SK-N-SH treated with all-trans-retinoic acid at 6 μM for 48 hours (cell line): ENCODE results near the gene TALDO1.

Experiments used
- ATAC-seq: fragments of 200-7000 bp; cut with Tn5 transposase; 3 replicates; pipeline ENCODE4 v1.9.1; 2020; ENCODE audit warnings: mild to moderate bottlenecking, moderate library complexity
- ARNTL ChIP-seq: fragments of 450-650 bp; formaldehyde crosslinking; IDR thresholded peaks from 2 replicates; pipeline ENCODE4 v1.5.0; 2020; ENCODE audit warnings: low read depth, mild to moderate bottlenecking, moderate library complexity, borderline replicate concordance
- BACH2 ChIP-seq: fragments of 250-450 bp; sonication (Bioruptor Pico); IDR thresholded peaks from 2 replicates; pipeline ENCODE4 v1.9.0; 2021; ENCODE audit warnings: mild to moderate bottlenecking, borderline replicate concordance
- CREB5 ChIP-seq: fragments of 250-450 bp; sonication (Bioruptor Pico); IDR thresholded peaks from 2 replicates; pipeline ENCODE4 v1.5.1; 2020; ENCODE audit warnings: low read depth, mild to moderate bottlenecking, moderate library complexity
- CSDC2 ChIP-seq: fragments of 250-450 bp; sonication (Bioruptor Pico); IDR thresholded peaks from 2 replicates; pipeline ENCODE4 v1.5.0; 2020; ENCODE audit warnings: mild to moderate bottlenecking, moderate library complexity
- ESRRG ChIP-seq: fragments of 250-450 bp; sonication (Bioruptor Pico); IDR thresholded peaks from 2 replicates; pipeline ENCODE4 v1.6.1; 2021; ENCODE audit warnings: mild to moderate bottlenecking
- GLIS3 ChIP-seq: fragments of 250-450 bp; sonication (Bioruptor Pico); IDR thresholded peaks from 2 replicates; pipeline ENCODE4 v1.5.0; 2020; ENCODE audit warnings: mild to moderate bottlenecking, moderate library complexity
- OSR1 ChIP-seq: fragments of 250-450 bp; sonication (Bioruptor Pico); IDR thresholded peaks from 2 replicates; pipeline ENCODE4 v1.8.0; 2022; ENCODE audit warnings: moderate library complexity, mild to moderate bottlenecking, inconsistent platforms
- POU6F1 ChIP-seq: fragments of 250-450 bp; sonication (Bioruptor Pico); IDR thresholded peaks from 2 replicates; pipeline ENCODE4 v1.8.0; 2021; ENCODE audit warnings: low read depth, mild to moderate bottlenecking, moderate library complexity, borderline replicate concordance
- PPARA ChIP-seq: fragments of 250-450 bp; sonication (Bioruptor Pico); IDR thresholded peaks from 2 replicates; pipeline ENCODE4 v1.5.0; 2020; ENCODE audit warnings: mild to moderate bottlenecking, borderline replicate concordance
- RARB ChIP-seq: fragments of 250-450 bp; sonication (Bioruptor Pico); IDR thresholded peaks from 2 replicates; pipeline ENCODE4 v1.8.0; 2021; ENCODE audit warnings: mild to moderate bottlenecking, moderate library complexity
- SNAI2 ChIP-seq: fragments of 250-450 bp; sonication (Bioruptor Pico); IDR thresholded peaks from 2 replicates; pipeline ENCODE4 v1.5.0; 2020; ENCODE audit warnings: mild to moderate bottlenecking, moderate library complexity
- TCF4 ChIP-seq: fragments of 250-450 bp; sonication (Bioruptor Pico); IDR thresholded peaks from 2 replicates; pipeline ENCODE4 v1.8.0; 2021; ENCODE audit warnings: mild to moderate bottlenecking, moderate library complexity, borderline replicate concordance
- TSHZ2 ChIP-seq: fragments of 250-450 bp; sonication (Bioruptor Pico); IDR thresholded peaks from 2 replicates; pipeline ENCODE4 v1.5.0; 2020; ENCODE audit warnings: mild to moderate bottlenecking, moderate library complexity
- ZC3H10 ChIP-seq: fragments of 250-450 bp; sonication (Bioruptor Pico); IDR thresholded peaks from 2 replicates; pipeline ENCODE4 v1.5.1; 2021; ENCODE audit warnings: mild to moderate bottlenecking, moderate library complexity
- ZFP3 ChIP-seq: fragments of 250-450 bp; sonication (Bioruptor Pico); IDR thresholded peaks from 2 replicates; pipeline ENCODE4 v1.5.0; 2020; ENCODE audit warnings: mild to moderate bottlenecking, moderate library complexity
- ZNF565 ChIP-seq: fragments of 450-650 bp; formaldehyde crosslinking; conservative IDR thresholded peaks from 2 replicates; pipeline ENCODE4 v1.5.0; 2020; ENCODE audit warnings: low read depth, mild to moderate bottlenecking, moderate library complexity
- ZNF70 ChIP-seq: fragments of 450-650 bp; formaldehyde crosslinking; IDR thresholded peaks from 2 replicates; pipeline ENCODE4 v1.5.0; 2020; ENCODE audit warnings: mild to moderate bottlenecking, moderate library complexity
- ZNF8 ChIP-seq: fragments of 450-650 bp; formaldehyde crosslinking; IDR thresholded peaks from 2 replicates; pipeline ENCODE4 v1.5.0; 2020; ENCODE audit warnings: mild to moderate bottlenecking, moderate library complexity
- TF ChIP-seq, protein P1 (sequence below): fragments of 250-450 bp; sonication (Bioruptor Pico); IDR thresholded peaks from 2 replicates; pipeline ENCODE4 v1.8.0; 2020; ENCODE audit warnings: mild to moderate bottlenecking, moderate library complexity, borderline replicate concordance
- TF ChIP-seq, protein P2 (sequence below): fragments of 250-450 bp; sonication (Bioruptor Pico); IDR thresholded peaks from 2 replicates; pipeline ENCODE4 v1.5.1; 2021; ENCODE audit warnings: mild to moderate bottlenecking, moderate library complexity

The TALDO1 gene

DNA sequence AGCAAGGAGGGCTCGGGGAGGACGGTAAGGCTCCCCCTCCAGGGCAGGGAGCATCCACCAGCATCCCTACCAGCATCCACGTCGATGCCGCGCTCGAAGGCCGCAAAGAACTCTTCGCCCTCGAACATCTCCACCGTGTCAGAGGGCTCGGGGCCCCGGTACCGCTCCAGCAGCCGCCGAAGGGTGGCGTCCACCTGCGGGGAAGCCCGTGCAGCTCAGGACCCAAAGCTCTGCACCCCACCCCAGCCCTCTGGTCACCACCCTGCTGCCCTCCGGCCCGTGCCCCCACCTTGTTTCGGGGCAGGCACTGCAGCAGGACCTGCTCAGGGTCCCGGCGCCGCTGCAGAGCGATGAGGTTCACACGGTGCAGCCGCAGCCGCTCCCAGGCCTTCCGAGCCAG lies 53.2 kb downstream of the TALDO1 start:
- TF ChIP-seq ZNF70 (CRISPR knock-in tag), result no peak
- no peak for TF ChIP-seq ZFP3 (CRISPR knock-in tag)
- TF ChIP-seq CREB5, result no peak
- no peak for TF ChIP-seq ZNF565
- no peak for TF ChIP-seq ARNTL (CRISPR knock-in tag)
- no peak for TF ChIP-seq TCF4 (CRISPR knock-in tag)
- TF ChIP-seq SNAI2 (CRISPR knock-in tag), result no peak
- no peak for TF ChIP-seq GLIS3
- TF ChIP-seq ESRRG (CRISPR knock-in tag), result no peak
- TF ChIP-seq, protein P1, sequence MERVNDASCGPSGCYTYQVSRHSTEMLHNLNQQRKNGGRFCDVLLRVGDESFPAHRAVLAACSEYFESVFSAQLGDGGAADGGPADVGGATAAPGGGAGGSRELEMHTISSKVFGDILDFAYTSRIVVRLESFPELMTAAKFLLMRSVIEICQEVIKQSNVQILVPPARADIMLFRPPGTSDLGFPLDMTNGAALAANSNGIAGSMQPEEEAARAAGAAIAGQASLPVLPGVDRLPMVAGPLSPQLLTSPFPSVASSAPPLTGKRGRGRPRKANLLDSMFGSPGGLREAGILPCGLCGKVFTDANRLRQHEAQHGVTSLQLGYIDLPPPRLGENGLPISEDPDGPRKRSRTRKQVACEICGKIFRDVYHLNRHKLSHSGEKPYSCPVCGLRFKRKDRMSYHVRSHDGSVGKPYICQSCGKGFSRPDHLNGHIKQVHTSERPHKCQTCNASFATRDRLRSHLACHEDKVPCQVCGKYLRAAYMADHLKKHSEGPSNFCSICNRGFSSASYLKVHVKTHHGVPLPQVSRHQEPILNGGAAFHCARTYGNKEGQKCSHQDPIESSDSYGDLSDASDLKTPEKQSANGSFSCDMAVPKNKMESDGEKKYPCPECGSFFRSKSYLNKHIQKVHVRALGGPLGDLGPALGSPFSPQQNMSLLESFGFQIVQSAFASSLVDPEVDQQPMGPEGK (CRISPR knock-in tag), result no peak
- no peak for TF ChIP-seq OSR1
- TF ChIP-seq, protein P2, sequence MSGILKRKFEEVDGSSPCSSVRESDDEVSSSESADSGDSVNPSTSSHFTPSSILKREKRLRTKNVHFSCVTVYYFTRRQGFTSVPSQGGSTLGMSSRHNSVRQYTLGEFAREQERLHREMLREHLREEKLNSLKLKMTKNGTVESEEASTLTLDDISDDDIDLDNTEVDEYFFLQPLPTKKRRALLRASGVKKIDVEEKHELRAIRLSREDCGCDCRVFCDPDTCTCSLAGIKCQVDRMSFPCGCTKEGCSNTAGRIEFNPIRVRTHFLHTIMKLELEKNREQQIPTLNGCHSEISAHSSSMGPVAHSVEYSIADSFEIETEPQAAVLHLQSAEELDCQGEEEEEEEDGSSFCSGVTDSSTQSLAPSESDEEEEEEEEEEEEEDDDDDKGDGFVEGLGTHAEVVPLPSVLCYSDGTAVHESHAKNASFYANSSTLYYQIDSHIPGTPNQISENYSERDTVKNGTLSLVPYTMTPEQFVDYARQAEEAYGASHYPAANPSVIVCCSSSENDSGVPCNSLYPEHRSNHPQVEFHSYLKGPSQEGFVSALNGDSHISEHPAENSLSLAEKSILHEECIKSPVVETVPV (CRISPR knock-in tag), result no peak
- no peak for TF ChIP-seq RARB (CRISPR knock-in tag)
- TF ChIP-seq POU6F1, result no peak
- no peak for TF ChIP-seq BACH2 (CRISPR knock-in tag)
- TF ChIP-seq ZNF8 (CRISPR knock-in tag), result no peak
- TF ChIP-seq CSDC2, result no peak
- no peak for TF ChIP-seq ZC3H10 (CRISPR knock-in tag)
- TF ChIP-seq PPARA (CRISPR knock-in tag), result no peak
- no peak for TF ChIP-seq TSHZ2 (CRISPR knock-in tag)
- ATAC-seq, result no peak

DNA sequence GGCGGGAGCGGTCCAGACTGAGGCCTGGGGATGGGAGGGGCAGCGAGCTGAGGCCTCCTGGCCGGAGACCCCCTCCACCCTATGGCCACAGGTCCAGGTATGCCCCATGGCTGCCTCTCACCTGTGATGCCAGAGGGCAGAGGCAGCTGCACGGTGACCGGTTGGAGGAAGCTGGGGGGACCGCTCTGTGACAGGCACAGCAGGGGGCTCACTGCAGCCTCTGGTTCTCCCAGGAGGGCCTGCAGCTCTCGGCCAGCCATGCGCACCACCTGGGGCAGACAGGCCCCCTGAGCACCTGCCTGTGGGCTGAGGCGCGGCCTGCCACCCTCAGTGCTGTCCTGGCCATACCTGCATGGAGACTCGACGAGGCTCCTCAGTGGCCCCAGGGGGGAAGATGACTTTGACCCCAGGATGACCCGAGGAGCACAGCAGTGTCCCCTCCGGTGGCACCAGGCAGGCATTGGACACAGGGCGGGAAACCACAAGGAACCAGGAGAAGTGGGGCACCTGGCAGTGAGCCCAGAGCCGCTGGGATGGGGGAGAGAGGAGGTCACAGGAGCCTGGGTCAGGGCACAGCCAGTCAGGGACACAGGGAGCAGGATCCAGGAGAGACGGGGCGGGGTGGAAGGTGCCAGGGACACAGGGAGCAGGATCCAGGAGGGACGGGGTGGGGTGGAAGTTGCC lies 54.0 kb downstream of the TALDO1 start:
- ATAC-seq, result no peak
- no peak for TF ChIP-seq ARNTL (CRISPR knock-in tag)
- no peak for TF ChIP-seq GLIS3
- no peak for TF ChIP-seq ZNF8 (CRISPR knock-in tag)
- no peak for TF ChIP-seq SNAI2 (CRISPR knock-in tag)
- TF ChIP-seq, protein P2 (CRISPR knock-in tag), result no peak
- TF ChIP-seq TSHZ2 (CRISPR knock-in tag), result no peak
- no peak for TF ChIP-seq BACH2 (CRISPR knock-in tag)
- TF ChIP-seq, all 23 proteins: peak for 0
